Measurements from ENCODE around the gene PSMC5. TPM values are rescaled to one million over a fixed set of nuclear protein-coding genes. Genes with fewer than 3 reads are reported as not detected.
"Not testable (repeated sequence)": the region's sequence is repeated elsewhere in the genome, so short reads cannot be mapped to it uniquely, and the experiment has no call there.

PSMC5 gene
- total and polyA plus RNA-seq, 2 experiments from 2014 or later, result 93.1 to 199 TPM

DNA sequence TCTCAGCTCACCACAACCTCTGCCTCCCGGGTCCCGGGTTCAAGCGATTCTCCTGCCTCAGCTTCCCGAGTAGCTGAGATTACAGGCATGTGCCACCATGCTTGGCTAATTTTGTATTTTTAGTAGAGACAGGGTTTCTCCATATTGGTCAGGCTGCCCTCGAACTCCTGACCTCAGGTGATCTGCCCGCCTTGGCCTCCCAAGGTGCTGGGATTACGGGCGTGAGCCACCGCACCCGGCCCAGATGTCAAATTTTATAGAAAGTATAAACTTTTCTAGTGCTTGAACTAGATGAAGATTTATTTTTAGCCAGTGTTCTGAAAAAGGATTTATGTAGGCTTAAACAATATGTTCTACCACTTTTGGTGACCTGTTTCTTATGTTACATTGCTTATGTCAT is 30.9 kb upstream of the PSMC5 start:
- H3K79me2 ChIP-seq (replicated peaks; ENCODE audit: insufficient read depth), result peaks cover 71% of the 10 kb centered on the region
- H3K27ac ChIP-seq (ENCODE audit: low read depth); H3K27me3 Mint-ChIP-seq (ENCODE audit: insufficient read depth, low read depth, poor library complexity); H3K9me2 ChIP-seq (ENCODE audit: insufficient read depth); H3F3A ChIP-seq (replicated peaks; ENCODE audit: low read depth); DNase-seq (ENCODE audit: low spot score); ATAC-seq; H3K4me2 ChIP-seq; H2AFZ ChIP-seq; H3K27me3 ChIP-seq (ENCODE audit: insufficient read depth); H3K4me3 Mint-ChIP-seq; H3K27ac Mint-ChIP-seq; H3K4me3 ChIP-seq; H3K9me3 Mint-ChIP-seq; H3K4me1 Mint-ChIP-seq; H3K4me1 ChIP-seq (ENCODE audit: insufficient read depth): not testable (repeated sequence)
- peaks cover 96% of the 10 kb centered on the region for H3K36me3 ChIP-seq (ENCODE audit: insufficient read depth)
- H3K36me3 Mint-ChIP-seq (ENCODE audit: low read depth), result peaks cover 92% of the 10 kb centered on the region
- peaks cover 26% of the 10 kb centered on the region for H4K20me1 ChIP-seq (replicated peaks; ENCODE audit: insufficient read depth)

DNA sequence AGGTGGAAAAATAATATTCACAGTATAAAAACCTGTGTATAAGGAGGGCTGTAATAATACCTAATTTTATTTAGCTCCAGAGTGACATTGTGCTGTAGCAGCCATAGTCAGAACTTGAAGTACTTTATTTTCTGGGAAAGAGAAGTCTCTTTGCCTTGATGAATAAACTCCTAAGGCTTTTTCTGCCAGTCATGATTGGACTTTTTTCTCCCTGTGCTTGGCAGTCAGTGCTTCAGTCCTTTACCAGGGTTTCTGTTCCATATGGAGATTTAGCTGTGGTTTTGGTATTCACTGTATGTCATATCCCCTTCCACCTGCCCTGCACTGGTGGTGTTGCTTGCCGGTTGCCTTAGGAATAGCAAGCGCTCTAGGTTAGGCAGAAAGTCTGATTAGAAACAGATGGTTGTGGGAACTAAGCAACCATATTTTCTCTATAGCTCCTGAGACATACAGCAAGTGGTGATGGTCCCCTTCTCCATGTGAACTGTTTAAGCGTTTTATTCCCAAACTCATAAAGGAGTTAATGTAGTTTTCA is 28.6 kb upstream of the PSMC5 start:
- no peak overlapping the region for H3K4me3 Mint-ChIP-seq
- peaks cover 88% of the 10 kb centered on the region for H3K36me3 ChIP-seq (ENCODE audit: insufficient read depth)
- H3K27ac ChIP-seq (ENCODE audit: low read depth), result no peak overlapping the region
- H4K20me1 ChIP-seq (replicated peaks; ENCODE audit: insufficient read depth), result peaks cover 27% of the 10 kb centered on the region
- no peaks in the 10 kb centered on the region for H3K27me3 ChIP-seq (ENCODE audit: insufficient read depth)
- ATAC-seq, result no peak
- H3K4me1 Mint-ChIP-seq, result no peaks in the 10 kb centered on the region
- no peak overlapping the region for H3K27ac Mint-ChIP-seq
- H3F3A ChIP-seq (replicated peaks; ENCODE audit: low read depth), result no peaks in the 10 kb centered on the region; the same call in 1 of the 2 replicates
- no peaks in the 10 kb centered on the region for H3K27me3 Mint-ChIP-seq (ENCODE audit: insufficient read depth, low read depth, poor library complexity)
- H3K4me2 ChIP-seq, result no peak overlapping the region
- H3K36me3 Mint-ChIP-seq (ENCODE audit: low read depth), result peaks cover 87% of the 10 kb centered on the region
- TF ChIP-seq JUNB (IDR thresholded peaks at IDR 0.05; ENCODE audit: unreplicated experiment) (no peak), ZNF331 (CRISPR knock-in tag; IDR thresholded peaks at IDR 0.05; ENCODE audit: low read depth) (no peak), NANOG (IDR thresholded peaks at IDR 0.05; ENCODE audit: borderline replicate concordance) (no peak), EZH2 (IDR thresholded peaks at IDR 0.05; ENCODE audit: low read depth, unreplicated experiment) (no peak), STAT1 (IDR thresholded peaks at IDR 0.05; ENCODE audit: unreplicated experiment) (no peak), CREB1 (CRISPR knock-in tag; IDR thresholded peaks at IDR 0.05; ENCODE audit: low read depth) (no peak)
- TF ChIP-seq, protein P1, sequence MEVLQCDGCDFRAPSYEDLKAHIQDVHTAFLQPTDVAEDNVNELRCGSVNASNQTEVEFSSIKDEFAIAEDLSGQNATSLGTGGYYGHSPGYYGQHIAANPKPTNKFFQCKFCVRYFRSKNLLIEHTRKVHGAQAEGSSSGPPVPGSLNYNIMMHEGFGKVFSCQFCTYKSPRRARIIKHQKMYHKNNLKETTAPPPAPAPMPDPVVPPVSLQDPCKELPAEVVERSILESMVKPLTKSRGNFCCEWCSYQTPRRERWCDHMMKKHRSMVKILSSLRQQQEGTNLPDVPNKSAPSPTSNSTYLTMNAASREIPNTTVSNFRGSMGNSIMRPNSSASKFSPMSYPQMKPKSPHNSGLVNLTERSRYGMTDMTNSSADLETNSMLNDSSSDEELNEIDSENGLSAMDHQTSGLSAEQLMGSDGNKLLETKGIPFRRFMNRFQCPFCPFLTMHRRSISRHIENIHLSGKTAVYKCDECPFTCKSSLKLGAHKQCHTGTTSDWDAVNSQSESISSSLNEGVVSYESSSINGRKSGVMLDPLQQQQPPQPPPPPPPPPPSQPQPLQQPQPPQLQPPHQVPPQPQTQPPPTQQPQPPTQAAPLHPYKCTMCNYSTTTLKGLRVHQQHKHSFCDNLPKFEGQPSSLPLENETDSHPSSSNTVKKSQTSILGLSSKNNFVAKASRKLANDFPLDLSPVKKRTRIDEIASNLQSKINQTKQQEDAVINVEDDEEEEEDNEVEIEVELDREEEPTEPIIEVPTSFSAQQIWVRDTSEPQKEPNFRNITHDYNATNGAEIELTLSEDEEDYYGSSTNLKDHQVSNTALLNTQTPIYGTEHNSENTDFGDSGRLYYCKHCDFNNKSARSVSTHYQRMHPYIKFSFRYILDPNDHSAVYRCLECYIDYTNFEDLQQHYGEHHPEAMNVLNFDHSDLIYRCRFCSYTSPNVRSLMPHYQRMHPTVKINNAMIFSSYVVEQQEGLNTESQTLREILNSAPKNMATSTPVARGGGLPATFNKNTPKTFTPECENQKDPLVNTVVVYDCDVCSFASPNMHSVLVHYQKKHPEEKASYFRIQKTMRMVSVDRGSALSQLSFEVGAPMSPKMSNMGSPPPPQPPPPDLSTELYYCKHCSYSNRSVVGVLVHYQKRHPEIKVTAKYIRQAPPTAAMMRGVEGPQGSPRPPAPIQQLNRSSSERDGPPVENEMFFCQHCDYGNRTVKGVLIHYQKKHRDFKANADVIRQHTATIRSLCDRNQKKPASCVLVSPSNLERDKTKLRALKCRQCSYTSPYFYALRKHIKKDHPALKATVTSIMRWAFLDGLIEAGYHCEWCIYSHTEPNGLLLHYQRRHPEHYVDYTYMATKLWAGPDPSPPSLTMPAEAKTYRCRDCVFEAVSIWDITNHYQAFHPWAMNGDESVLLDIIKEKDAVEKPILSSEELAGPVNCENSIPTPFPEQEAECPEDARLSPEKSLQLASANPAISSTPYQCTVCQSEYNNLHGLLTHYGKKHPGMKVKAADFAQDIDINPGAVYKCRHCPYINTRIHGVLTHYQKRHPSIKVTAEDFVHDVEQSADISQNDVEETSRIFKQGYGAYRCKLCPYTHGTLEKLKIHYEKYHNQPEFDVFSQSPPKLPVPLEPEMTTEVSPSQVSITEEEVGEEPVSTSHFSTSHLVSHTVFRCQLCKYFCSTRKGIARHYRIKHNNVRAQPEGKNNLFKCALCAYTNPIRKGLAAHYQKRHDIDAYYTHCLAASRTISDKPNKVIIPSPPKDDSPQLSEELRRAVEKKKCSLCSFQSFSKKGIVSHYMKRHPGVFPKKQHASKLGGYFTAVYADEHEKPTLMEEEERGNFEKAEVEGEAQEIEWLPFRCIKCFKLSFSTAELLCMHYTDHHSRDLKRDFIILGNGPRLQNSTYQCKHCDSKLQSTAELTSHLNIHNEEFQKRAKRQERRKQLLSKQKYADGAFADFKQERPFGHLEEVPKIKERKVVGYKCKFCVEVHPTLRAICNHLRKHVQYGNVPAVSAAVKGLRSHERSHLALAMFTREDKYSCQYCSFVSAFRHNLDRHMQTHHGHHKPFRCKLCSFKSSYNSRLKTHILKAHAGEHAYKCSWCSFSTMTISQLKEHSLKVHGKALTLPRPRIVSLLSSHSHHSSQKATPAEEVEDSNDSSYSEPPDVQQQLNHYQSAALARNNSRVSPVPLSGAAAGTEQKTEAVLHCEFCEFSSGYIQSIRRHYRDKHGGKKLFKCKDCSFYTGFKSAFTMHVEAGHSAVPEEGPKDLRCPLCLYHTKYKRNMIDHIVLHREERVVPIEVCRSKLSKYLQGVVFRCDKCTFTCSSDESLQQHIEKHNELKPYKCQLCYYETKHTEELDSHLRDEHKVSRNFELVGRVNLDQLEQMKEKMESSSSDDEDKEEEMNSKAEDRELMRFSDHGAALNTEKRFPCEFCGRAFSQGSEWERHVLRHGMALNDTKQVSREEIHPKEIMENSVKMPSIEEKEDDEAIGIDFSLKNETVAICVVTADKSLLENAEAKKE (CRISPR knock-in tag; IDR thresholded peaks at IDR 0.05), result no peak
- TF ChIP-seq, protein P2, sequence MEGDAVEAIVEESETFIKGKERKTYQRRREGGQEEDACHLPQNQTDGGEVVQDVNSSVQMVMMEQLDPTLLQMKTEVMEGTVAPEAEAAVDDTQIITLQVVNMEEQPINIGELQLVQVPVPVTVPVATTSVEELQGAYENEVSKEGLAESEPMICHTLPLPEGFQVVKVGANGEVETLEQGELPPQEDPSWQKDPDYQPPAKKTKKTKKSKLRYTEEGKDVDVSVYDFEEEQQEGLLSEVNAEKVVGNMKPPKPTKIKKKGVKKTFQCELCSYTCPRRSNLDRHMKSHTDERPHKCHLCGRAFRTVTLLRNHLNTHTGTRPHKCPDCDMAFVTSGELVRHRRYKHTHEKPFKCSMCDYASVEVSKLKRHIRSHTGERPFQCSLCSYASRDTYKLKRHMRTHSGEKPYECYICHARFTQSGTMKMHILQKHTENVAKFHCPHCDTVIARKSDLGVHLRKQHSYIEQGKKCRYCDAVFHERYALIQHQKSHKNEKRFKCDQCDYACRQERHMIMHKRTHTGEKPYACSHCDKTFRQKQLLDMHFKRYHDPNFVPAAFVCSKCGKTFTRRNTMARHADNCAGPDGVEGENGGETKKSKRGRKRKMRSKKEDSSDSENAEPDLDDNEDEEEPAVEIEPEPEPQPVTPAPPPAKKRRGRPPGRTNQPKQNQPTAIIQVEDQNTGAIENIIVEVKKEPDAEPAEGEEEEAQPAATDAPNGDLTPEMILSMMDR (conservative IDR thresholded peaks at IDR 0.05; ENCODE audit: low read depth in 2 of 2), result no peak
- no peaks in the 10 kb centered on the region for H3K9me2 ChIP-seq (ENCODE audit: insufficient read depth)
- no peaks in the 10 kb centered on the region for H3K9me3 Mint-ChIP-seq
- no peak for DNase-seq (ENCODE audit: low spot score)
- H3K4me3 ChIP-seq, result no peak overlapping the region
- H3K4me1 ChIP-seq (ENCODE audit: insufficient read depth), result no peaks in the 10 kb centered on the region
- no peak overlapping the region for H2AFZ ChIP-seq
- peaks cover 55% of the 10 kb centered on the region for H3K79me2 ChIP-seq (replicated peaks; ENCODE audit: insufficient read depth)
